Thoracic aorta (tissue), 2 donors: Measurements from ENCODE around the gene SUSD4. TPM values are rescaled to one million over a fixed set of nuclear protein-coding genes. Genes with fewer than 3 reads are reported as not detected.

Source experiments
- ATAC-seq: fragments of 150-250 bp; one replicate; pipeline ENCODE4 v1.8.0; 2017; ENCODE audit warnings: low read depth; ENCODE audit not compliant: insufficient number of reproducible peaks, low FRiP score
- DNase-seq: peaks from one replicate; pipeline ENCODE4 v3.0.0-alpha.2; 2020; ENCODE audit warnings: low spot score
- H3K27ac ChIP-seq, 2 donors: fragments of 200-600 bp; sonication (generic); 1 replicate in 1 of 2; 2 replicates in 1 of 2; pipeline ENCODE4 v1.5.1; 2016; ENCODE audit warnings: mild to moderate bottlenecking in 2 of 2, moderate library complexity in 2 of 2
- H3K27me3 ChIP-seq: fragments of 200-600 bp; sonication (generic); replicated peaks from 2 replicates; pipeline ENCODE4 v1.6.0; 2016; ENCODE audit warnings: mild to moderate bottlenecking; ENCODE audit not compliant: insufficient read depth
- H3K36me3 ChIP-seq: fragments of 200-600 bp; sonication (generic); one replicate; pipeline ENCODE4 v1.5.1; 2016
- H3K4me1 ChIP-seq, 2 donors: fragments of 200-600 bp; sonication (generic); 1 replicate in 1 of 2; 2 replicates in 1 of 2; pipeline versions ENCODE4 v1.5.1 to v1.6.0; 2016; ENCODE audit warnings: low read depth in 2 of 2, mild to moderate bottlenecking in 1 of 2; ENCODE audit not compliant: control insufficient read depth in 1 of 2
- H3K4me3 ChIP-seq: fragments of 200-600 bp; sonication (generic); 2 replicates; pipeline ENCODE4 v1.5.1; 2016; ENCODE audit warnings: mild to moderate bottlenecking
- H3K9me3 ChIP-seq: fragments of 200-600 bp; sonication (generic); 2 replicates; pipeline ENCODE4 v1.5.1; 2016
- CTCF ChIP-seq: fragments of 200-600 bp; sonication (generic); IDR thresholded peaks from one replicate; pipeline ENCODE4 v1.5.1; 2019; ENCODE audit warnings: antibody characterized with exemption
- total RNA-seq, 2 donors: library from RNA; depleted of rRNA; stranded (reverse); fragments of >200 nt; gene quantifications; one replicate each; pipeline versions ENCODE4 v1.1.0 to v1.2.3, GENCODE V29; 2016

Gene SUSD4
- total RNA-seq, 2 donors from 2014 or later = 1.6 TPM; not detected in 1

GRCh38 chr1:223299553-223299952 lies 64.4 kb downstream of the SUSD4 start:
- TF ChIP-seq CTCF = no peak
- H3K4me3 ChIP-seq = no peak overlapping the region
- H3K4me1 ChIP-seq = no peaks in the 10 kb centered on the region
- no peak overlapping the region for H3K27ac ChIP-seq
- DNase-seq (no peak), ATAC-seq (no peak)
- H3K9me3 ChIP-seq = no peaks in the 10 kb centered on the region
- H3K27me3 ChIP-seq = no peaks in the 10 kb centered on the region
- H3K36me3 ChIP-seq = no peaks in the 10 kb centered on the region

GRCh38 chr1:223298701-223299100 lies 65.3 kb downstream of the SUSD4 start:
- Histone ChIP-seq H3K27ac (no peak overlapping the region), H3K27me3 (no peaks in the 10 kb centered on the region), H3K9me3 (no peaks in the 10 kb centered on the region), H3K36me3 (no peaks in the 10 kb centered on the region), H3K4me1 (no peaks in the 10 kb centered on the region), H3K4me3 (no peak overlapping the region)
- no peak for DNase-seq
- ATAC-seq = no peak
- no peak for TF ChIP-seq CTCF

GRCh38 chr1:223297800-223298199 lies 66.2 kb downstream of the SUSD4 start:
- no peaks in the 10 kb centered on the region for H3K36me3 ChIP-seq
- no peak overlapping the region for H3K27ac ChIP-seq
- ATAC-seq = no peak
- H3K4me1 ChIP-seq = no peaks in the 10 kb centered on the region
- TF ChIP-seq CTCF = no peak
- H3K4me3 ChIP-seq = no peak overlapping the region
- H3K9me3 ChIP-seq = no peaks in the 10 kb centered on the region
- DNase-seq = no peak
- no peaks in the 10 kb centered on the region for H3K27me3 ChIP-seq

GRCh38 chr1:223291796-223292195 lies 72.2 kb downstream of the SUSD4 start:
- TF ChIP-seq CTCF = no peak

GRCh38 chr1:223290397-223290796 lies 73.6 kb downstream of the SUSD4 start:
- Histone ChIP-seq H3K36me3 (no peaks in the 10 kb centered on the region), H3K4me1 (no peaks in the 10 kb centered on the region), H3K4me3 (no peak overlapping the region), H3K9me3 (no peaks in the 10 kb centered on the region), H3K27me3 (no peaks in the 10 kb centered on the region), H3K27ac (no peak overlapping the region)
- DNase-seq = no peak
- TF ChIP-seq CTCF = no peak
- ATAC-seq = no peak

More at GRCh38 chr1:223291796-223292195, 72.2 kb downstream of the SUSD4 start:
- Histone ChIP-seq H3K9me3 (no peaks in the 10 kb centered on the region), H3K4me3 (no peak overlapping the region), H3K27ac (no peak overlapping the region), H3K4me1 (no peaks in the 10 kb centered on the region), H3K36me3 (no peaks in the 10 kb centered on the region), H3K27me3 (no peaks in the 10 kb centered on the region)
- ATAC-seq = no peak
- DNase-seq = no peak
